ENCODE measurements around the gene FAM20C. TPM values are rescaled to one million over a fixed set of nuclear protein-coding genes. Genes with fewer than 3 reads are reported as not detected.

FAM20C gene
- total and polyA plus RNA-seq, 2 donors (not counting 3 experiments of a cell fraction or from before 2014, with no cell fraction given): 14.2 to 34.5 TPM

GRCh38 chr7:195830-196128 is 3.4 kb downstream of the FAM20C start:
- no peak overlapping the region for H3K4me2 ChIP-seq (ENCODE audit: insufficient read depth, low read length)
- H3K27me3 ChIP-seq (ENCODE audit: control insufficient read depth in 2 of 2, insufficient read depth in 2 of 2, low read length in 2 of 2): no peaks in the 10 kb centered on the region
- H3K79me2 ChIP-seq (ENCODE audit: control insufficient read depth, insufficient read depth, low read length): peaks cover 35% of the 10 kb centered on the region
- H3K27ac ChIP-seq (ENCODE audit: insufficient read depth, low read depth, low read length): no peak overlapping the region
- no peak overlapping the region for H2AFZ ChIP-seq (ENCODE audit: low read depth, low read length)
- H3K9ac ChIP-seq (replicated peaks; ENCODE audit: extremely low read depth, insufficient read depth, low read length): no peak overlapping the region
- ChIA-PET POLR2A (no interaction called here), CTCF (no interaction called here)
- TF ChIP-seq EZH2 (IDR thresholded peaks at IDR 0.05; ENCODE audit: borderline replicate concordance, low read depth, low read length, severe bottlenecking): no peak
- TF ChIP-seq MYC (IDR thresholded peaks at IDR 0.05; ENCODE audit: low read depth, low read length): no peak
- no peak for TF ChIP-seq GATA2 (IDR thresholded peaks at IDR 0.05; ENCODE audit: insufficient read depth, insufficient read length, low read depth, low read length)
- H3K4me1 ChIP-seq (ENCODE audit: control insufficient read depth, extremely low read depth, insufficient read depth, low read length): peaks cover 15% of the 10 kb centered on the region
- peaks cover 3 to 27% of the 10 kb centered on the region in 2 experiments for H3K36me3 ChIP-seq (ENCODE audit: control insufficient read depth in 2 of 2, extremely low read depth in 1 of 2, insufficient read depth in 2 of 2, low read length in 2 of 2)
- BruUV-seq (replicated peaks): no TSS peak
- FAIRE-seq (no peak), DNase-seq (ENCODE audit: low read depth, low spot score) (no peak)
- no peaks in the 10 kb centered on the region for H4K20me1 ChIP-seq (replicated peaks; ENCODE audit: control insufficient read depth, extremely low read depth, insufficient read depth, low read length)
- no peaks in the 10 kb centered on the region for H3K9me1 ChIP-seq (replicated peaks; ENCODE audit: control insufficient read depth, extremely low read depth, insufficient read depth, low read length)
- no peaks in the 10 kb centered on the region for H3K9me3 ChIP-seq (replicated peaks; ENCODE audit: control insufficient read depth, insufficient read depth, low read length)
- H3K4me3 ChIP-seq (replicated peaks in 1 of 3; ENCODE audit: insufficient read depth in 1 of 3, low read depth in 1 of 3, low read length in 3 of 3): no peak overlapping the region
- dilution Hi-C loops (cut with MboI; ENCODE audit: extremely low pct_ligation_motif_present, low sequenced_read_pairs): no loop called here
- intact Hi-C loops (cut with micrococcal nuclease): no loop called here

DNA sequence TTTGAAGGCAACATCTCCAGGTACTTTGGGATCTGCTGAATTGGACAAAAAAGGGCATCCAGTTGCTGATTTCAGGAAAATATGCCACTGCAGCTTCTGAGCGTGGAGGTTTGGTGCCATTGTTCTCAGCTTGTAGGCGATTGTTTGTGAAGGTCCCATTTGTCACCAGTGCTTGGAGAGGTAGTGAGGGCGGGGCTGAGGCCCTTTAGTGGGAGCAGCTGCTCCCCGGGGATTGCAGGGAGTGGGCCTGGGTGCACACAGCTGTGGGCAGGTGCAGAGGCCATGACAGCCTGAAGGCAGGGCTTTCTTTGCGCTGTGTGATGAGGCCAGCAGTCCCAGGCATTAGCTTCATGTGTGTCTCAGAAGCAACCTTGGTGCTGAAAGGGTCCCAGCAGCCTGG is 3.9 kb downstream of the FAM20C start:
- no peaks in the 10 kb centered on the region for H4K20me1 ChIP-seq (replicated peaks; ENCODE audit: control insufficient read depth, extremely low read depth, insufficient read depth, low read length)
- POLR2A ChIA-PET: no interaction called here
- H3K27me3 ChIP-seq (ENCODE audit: control insufficient read depth in 2 of 2, insufficient read depth in 2 of 2, low read length in 2 of 2): no peaks in the 10 kb centered on the region
- no peak for FAIRE-seq
- no peak overlapping the region for H3K4me3 ChIP-seq (replicated peaks in 1 of 3; ENCODE audit: insufficient read depth in 1 of 3, low read depth in 1 of 3, low read length in 3 of 3)
- no TSS peak for BruUV-seq (replicated peaks)
- intact Hi-C loops (cut with micrococcal nuclease) (no loop called here), dilution Hi-C loops (cut with MboI; ENCODE audit: extremely low pct_ligation_motif_present, low sequenced_read_pairs) (no loop called here)
- DNase-seq (ENCODE audit: low read depth, low spot score): no peak
- TF ChIP-seq GATA2 (IDR thresholded peaks at IDR 0.05; ENCODE audit: insufficient read depth, insufficient read length, low read depth, low read length) (no peak), MYC (IDR thresholded peaks at IDR 0.05; ENCODE audit: low read depth, low read length) (no peak), FOS (IDR thresholded peaks at IDR 0.05; ENCODE audit: borderline replicate concordance, insufficient read depth, low read length) (no peak), JUN (IDR thresholded peaks at IDR 0.05; ENCODE audit: borderline replicate concordance, insufficient read depth, insufficient read length, low read depth) (no peak), MAX (IDR thresholded peaks at IDR 0.05; ENCODE audit: insufficient read depth, insufficient read length) (no peak), POLR2A (IDR thresholded peaks at IDR 0.05; ENCODE audit: low read depth, low read length) (no peak), POLR2AphosphoS5 (IDR thresholded peaks at IDR 0.05; ENCODE audit: insufficient read depth, low read depth, low read length) (no peak), CTCF (IDR thresholded peaks at IDR 0.05; ENCODE audit: extremely low read depth in 1 of 2, insufficient read depth in 1 of 2, low read depth in 1 of 2, low read length in 2 of 2) (no peak), EZH2 (IDR thresholded peaks at IDR 0.05; ENCODE audit: borderline replicate concordance, low read depth, low read length, severe bottlenecking) (no peak)
- H3K27ac ChIP-seq (ENCODE audit: insufficient read depth, low read depth, low read length): no peak overlapping the region
- no peak overlapping the region for H2AFZ ChIP-seq (ENCODE audit: low read depth, low read length)
- H3K9me3 ChIP-seq (replicated peaks; ENCODE audit: control insufficient read depth, insufficient read depth, low read length): no peaks in the 10 kb centered on the region
- H3K79me2 ChIP-seq (ENCODE audit: control insufficient read depth, insufficient read depth, low read length): peaks cover 35% of the 10 kb centered on the region
- H3K4me2 ChIP-seq (ENCODE audit: insufficient read depth, low read length): no peak overlapping the region
- H3K9ac ChIP-seq (replicated peaks; ENCODE audit: extremely low read depth, insufficient read depth, low read length): no peak overlapping the region
- H3K4me1 ChIP-seq (ENCODE audit: control insufficient read depth, extremely low read depth, insufficient read depth, low read length): peaks cover 15% of the 10 kb centered on the region
- CTCF ChIA-PET: no interaction called here
- peaks cover 3 to 27% of the 10 kb centered on the region in 2 experiments for H3K36me3 ChIP-seq (ENCODE audit: control insufficient read depth in 2 of 2, extremely low read depth in 1 of 2, insufficient read depth in 2 of 2, low read length in 2 of 2)
- no peaks in the 10 kb centered on the region for H3K9me1 ChIP-seq (replicated peaks; ENCODE audit: control insufficient read depth, extremely low read depth, insufficient read depth, low read length)
